GM10266 (cell line): ENCODE measurements around the gene YPEL3.

Source experiments
- DNase-seq: peaks from one replicate; pipeline ENCODE4 v3.0.0; 2012; ENCODE audit errors: extremely low spot score
- CTCF ChIP-seq: IDR thresholded peaks from 2 replicates; pipeline ENCODE4 v1.5.1; 2012; ENCODE audit warnings: mild to moderate bottlenecking, low read depth; ENCODE audit not compliant: control insufficient read depth, insufficient read depth; ENCODE audit errors: missing control alignments

The YPEL3 gene

GRCh38 chr16:30087181-30087898 is 8.7 kb downstream of the YPEL3 start:
- no peak for TF ChIP-seq CTCF
- no peak for DNase-seq

GRCh38 chr16:30086291-30087140 is 9.5 kb downstream of the YPEL3 start:
- DNase-seq, result no peak
- no peak for TF ChIP-seq CTCF

- DNase-seq, result no peak
- TF ChIP-seq CTCF, result no peak
Observed at GRCh38 chr16:30085820-30086219, 10.2 kb downstream of the YPEL3 start.

- TF ChIP-seq CTCF, result no peak
- no peak for DNase-seq
Observed at GRCh38 chr16:30085247-30085646, 10.8 kb downstream of the YPEL3 start.

GRCh38 chr16:30084816-30085159 is 11.2 kb downstream of the YPEL3 start:
- no peak for DNase-seq
- no peak for TF ChIP-seq CTCF

GRCh38 chr16:30084096-30084815 is 11.8 kb downstream of the YPEL3 start:
- TF ChIP-seq CTCF, result no peak

More at GRCh38 chr16:30084096-30084815, 11.8 kb downstream of the YPEL3 start:
- DNase-seq, result no peak
